Islet of Langerhans (tissue), 1 donor: ENCODE data around the gene MUC6.

Source experiments
- FAIRE-seq: peaks from one replicate; lab custom pipeline; 2011; peaks lifted over from hg19 to GRCh38; lab: Jason Lieb, UNC

Gene MUC6

DNA sequence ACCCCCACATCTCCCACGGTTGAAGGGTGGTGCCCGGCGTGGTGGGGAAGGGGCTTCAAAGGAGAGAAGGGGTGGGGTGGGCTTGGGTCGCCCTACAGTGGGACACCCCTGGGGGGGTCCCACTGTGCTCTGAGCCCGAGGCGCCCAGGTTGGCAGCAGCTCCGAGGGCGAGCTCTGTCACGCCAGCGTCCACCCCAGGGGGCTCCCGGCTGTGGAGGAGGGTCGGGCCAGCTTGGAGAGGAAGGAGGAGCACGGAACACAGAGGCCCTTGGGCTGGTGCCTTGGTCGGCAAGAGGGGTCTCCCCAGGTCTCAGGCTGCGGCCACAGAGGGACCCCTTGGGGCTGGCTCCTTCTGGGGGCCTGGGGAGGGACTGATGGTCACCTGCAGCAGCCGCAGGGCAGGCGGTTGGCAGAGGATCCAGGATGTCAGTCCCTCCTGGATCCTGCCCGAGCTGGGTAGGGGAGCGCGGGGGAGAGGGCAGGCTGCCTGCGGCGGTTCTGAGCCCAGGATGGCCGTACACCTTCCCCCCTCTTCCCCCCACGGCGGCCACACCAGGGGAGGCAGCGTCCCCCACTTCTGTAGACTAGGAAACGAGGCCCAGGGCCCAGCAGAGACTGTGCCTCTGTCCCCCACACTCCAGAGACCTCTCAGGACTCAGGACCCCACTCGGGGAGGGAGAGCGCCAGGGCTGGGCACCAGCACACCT is 788 bp downstream of the MUC6 start:
- no peak for FAIRE-seq

DNA sequence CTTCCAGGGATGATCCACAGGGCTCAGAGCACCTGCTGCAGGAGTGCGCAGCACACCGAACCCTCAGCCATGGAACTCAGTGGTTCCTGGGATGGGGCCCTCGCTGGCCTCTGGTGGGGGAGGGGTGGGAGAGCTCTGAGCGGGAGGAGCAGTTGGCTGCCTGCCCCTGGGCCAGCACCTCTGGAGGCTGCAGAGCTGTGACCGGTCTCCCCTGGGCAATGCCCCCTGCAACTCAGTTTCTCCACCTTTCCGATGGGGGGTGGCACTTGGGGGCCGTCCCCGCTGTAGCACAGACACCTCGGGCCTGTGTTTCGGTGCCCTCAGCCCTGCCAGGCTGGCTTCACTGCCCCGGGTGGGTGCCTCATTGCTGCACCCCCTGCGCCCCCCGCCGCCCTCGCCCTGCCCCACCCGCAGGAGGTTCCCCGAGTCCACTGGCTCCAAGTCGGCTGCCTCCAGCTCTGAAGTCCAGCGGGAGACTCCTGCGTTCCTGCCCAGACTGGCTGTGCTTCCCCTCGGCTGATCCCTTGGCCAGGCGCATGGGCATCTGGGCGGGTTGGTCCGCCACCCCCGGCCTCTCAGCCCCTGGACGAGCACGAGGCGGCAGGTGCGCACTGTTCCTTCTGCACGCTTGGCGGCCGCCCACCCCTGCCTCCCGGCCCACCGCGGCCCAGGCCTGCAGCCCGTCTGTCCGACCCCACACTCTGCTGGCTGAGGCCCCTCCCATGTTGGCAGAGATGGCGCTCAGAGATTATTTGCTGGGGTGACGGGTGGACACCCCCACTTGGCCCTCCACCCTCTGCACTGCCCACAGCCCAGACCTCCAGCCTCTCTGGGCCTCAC is 1.8 kb downstream of the MUC6 start:
- no peak for FAIRE-seq

DNA sequence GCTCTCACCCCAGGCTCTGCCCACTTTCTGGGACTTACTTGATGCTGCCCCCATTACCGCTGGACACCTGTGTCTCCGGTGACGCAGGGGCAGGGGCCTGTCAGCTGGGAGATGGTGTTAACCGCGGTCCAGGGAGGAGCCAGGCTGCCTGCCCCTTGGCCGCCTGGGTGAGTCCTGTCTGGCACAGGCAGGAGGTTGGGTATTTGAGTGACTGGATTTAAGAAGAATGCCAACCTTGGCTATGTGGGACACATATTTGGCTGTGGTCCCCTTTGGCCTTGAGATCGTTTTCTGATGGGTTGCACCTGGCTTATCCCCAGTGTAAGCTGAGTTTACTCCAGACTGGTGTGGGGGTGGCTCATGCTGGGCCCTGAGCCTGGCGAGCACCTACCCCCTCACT is 2.5 kb downstream of the MUC6 start:
- no peak for FAIRE-seq

DNA sequence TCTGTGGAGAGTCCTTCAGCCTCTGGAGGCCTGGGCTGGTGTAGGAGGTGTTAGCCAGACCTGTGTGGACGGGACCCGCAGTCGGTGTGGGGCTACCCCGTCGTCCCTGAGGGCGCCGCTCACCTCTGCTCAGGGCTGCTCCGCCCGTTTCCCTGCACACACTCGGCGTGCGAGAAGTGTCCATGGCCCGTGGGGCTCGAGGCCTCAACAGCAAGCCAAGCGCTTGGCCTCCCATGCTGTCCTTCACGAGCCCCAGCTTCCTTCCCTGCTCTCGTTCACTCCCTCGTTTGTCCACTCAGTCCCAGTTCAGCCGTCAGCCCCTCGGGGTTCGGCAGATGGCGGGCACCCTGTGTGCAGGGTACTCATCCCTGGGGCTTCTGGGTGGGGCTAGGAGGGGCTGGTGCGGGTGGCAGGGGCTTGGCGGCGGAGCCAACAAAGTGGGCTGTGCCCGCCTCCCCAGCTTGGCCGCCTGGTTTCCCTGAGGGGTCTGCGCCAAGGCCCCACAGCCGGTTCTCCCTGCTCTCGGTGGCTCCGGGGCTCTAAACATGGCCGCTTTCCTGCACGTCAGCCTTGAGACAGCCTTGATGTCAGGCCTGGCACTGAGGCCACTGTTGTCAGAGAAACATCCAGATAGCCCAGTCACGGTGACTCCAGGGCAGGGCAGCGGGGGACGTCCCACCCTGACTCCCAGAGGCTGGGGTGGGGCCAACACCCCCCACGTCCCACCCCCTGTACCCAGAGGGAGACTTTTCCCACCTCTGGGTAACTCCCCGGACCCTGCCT is 3.3 kb downstream of the MUC6 start:
- no peak for FAIRE-seq

DNA sequence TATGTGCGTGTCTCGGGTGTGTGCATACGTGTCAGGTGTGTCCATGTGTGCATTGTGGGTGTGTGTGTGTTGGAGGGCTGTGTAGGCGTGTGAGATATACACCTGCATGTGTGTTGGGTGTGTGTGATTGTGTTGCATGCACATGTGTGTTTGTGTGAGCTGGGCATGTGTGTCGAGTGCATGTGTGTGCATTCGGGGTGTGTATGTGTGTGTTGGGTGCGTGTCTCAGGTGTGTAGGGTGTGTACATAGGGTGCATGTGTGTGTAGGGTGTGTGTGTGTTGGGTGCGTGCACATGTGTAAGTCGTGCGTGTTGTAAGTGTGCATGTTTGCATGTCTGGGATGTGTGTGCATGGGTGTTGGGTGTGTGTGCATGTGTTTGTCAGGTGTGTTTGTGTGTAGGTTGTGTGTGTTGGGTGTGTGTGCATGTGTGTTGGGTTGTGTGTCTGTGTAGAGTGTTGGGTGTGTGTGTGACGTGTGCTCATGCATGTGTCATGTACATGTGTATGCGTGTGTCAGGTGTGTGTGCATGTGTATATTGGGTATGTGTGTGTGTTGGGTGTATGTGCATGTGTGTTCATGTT is 4.1 kb downstream of the MUC6 start:
- FAIRE-seq, result no peak

DNA sequence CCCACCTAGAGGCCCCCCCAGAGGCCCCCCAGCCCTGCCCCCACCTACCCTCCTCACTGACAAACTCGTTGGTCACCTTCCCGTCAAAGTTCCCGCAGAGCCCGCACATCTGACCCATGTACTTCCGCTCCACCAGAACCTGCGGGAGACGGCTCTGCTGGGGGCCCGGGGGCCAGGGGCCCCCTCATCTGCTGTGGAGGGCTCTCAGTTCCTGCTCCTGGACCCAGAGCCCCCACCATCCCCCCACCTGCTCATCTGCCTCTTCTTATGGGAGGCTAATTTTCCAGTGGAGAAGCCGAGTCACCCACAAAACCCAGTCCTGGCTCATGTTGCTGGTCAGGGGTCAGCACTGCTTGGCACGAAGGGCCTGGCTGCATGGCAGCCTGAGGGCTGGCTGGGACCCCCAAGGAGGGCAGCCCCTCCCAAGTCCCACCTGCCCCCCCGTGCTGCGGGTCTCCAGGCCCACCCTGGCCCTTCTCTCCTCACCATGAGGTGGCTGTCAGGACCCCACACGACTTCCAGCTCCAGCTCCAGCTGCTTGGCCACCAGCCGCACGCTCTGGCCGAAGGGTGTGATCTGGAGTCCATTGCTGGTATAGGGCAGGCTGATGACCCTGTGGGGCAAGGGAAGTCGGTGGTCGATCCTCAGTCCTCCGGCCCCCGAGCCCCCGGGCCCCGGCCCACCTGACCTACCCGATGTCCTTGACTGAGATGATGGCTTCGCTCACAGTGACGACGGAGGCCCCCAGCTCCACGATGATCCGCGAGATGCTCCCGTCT is 5.2 kb downstream of the MUC6 start:
- FAIRE-seq, result no peak

DNA sequence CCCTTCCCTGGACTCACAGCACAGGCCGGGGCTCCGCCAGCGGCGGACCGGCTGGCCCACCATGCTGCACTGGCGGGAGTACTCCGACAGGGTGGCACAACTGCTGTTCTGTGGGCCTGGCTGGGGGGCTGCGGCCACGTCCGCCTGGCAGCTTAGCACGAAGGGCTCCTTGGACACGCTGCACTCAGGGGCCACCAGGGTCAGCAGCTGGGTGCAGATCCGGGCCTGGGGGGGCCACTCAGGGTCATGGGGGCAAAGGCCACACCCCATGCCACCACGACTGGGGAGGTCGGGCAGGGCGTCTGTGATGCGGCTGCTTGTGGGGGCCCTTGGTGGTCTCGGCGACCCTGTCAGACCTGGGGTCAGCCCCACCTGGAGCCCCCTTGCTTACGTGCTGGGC is 6.0 kb downstream of the MUC6 start:
- no peak for FAIRE-seq

DNA sequence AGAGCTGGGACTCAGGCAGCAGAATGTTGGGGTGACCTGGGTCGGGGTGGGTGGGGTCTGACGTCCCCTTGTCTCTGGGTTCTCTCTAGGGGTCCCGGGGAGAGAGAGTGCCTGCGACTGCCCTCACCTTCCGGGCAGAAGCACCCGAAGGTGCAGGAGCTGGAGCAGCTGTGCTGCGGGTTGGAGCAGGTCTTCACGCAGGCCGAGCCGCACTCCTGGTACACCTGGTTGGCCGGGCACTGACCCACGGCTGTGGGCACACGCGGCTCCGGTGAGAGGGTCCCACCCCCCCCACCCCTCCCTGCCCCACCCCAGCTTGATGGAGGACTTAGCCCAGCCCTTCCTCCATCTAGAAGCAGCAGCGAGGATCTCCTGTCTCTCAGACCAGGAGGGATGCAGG is 6.4 kb downstream of the MUC6 start:
- no peak for FAIRE-seq

DNA sequence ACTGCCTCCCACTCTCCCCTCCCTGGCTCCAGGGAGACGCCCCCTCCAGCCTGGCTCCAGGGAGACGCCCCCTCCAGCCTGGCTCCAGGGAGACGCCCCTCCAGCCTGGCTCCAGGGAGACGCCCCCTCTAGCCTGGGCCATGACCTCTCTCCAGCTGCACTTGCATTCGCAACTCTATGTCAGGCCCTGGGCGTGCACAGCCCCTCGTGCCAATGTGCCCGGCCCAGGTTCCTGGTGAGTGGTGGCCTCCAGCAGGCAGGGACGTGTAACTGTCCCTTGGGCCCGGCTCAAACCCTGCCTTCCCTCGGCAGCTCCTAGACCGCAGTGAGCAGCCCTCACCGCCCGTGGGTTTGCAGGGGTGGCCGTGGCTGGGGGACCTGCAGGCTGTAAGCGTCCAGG is 6.9 kb downstream of the MUC6 start:
- no peak for FAIRE-seq

DNA sequence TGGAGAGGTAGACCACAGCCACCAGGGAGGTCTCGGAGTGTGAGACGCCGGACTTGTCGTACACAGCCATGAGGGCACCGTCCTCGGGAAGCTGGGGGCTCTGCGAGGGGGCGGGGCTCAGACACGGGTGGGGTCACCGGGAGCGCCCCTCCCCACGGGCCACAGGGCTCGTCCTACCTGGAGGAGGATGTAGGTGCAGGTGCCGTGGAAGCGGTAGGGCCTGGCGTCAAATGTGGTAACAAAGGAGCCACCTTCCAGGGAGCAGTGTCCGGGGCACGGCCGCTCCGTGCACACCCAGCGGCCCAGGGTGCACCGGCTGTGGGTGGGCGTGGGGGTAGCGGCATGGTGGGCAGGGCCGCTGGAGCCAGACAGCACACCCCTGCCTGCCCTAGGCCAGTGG is 7.5 kb downstream of the MUC6 start:
- FAIRE-seq, result no peak

DNA sequence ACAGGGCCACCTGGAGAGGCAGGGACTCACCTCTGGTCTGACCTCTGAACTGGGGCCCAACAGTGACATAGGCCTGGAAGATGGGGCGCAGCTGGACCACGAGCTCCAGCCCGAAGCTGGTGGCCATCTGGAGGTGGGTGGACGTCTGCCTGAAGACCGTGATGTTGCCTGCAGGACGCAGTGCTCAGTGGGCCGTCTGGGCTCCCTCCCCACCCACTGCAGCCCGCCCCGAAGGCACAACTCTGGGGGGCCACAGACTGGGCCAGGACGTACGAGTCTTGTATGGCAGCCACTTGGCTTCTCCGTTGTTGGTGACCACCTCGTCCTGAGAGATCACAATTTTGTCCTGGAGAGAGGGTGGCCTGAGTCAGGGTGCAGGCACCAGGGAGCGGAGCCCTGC is 7.9 kb downstream of the MUC6 start:
- no peak for FAIRE-seq

DNA sequence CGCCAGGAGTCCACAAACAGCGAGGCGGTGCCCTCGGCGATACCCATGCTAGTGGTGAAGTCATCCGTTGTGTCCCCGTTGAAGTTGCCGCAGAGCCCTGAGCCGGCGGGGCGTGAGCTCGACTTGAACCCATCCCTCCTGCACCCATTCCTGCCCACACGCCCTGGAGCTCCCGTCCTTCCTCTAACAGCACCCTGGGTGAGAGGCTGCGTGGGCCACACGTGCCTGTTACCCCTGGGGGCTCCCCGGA is 8.3 kb downstream of the MUC6 start:
- no peak for FAIRE-seq

DNA sequence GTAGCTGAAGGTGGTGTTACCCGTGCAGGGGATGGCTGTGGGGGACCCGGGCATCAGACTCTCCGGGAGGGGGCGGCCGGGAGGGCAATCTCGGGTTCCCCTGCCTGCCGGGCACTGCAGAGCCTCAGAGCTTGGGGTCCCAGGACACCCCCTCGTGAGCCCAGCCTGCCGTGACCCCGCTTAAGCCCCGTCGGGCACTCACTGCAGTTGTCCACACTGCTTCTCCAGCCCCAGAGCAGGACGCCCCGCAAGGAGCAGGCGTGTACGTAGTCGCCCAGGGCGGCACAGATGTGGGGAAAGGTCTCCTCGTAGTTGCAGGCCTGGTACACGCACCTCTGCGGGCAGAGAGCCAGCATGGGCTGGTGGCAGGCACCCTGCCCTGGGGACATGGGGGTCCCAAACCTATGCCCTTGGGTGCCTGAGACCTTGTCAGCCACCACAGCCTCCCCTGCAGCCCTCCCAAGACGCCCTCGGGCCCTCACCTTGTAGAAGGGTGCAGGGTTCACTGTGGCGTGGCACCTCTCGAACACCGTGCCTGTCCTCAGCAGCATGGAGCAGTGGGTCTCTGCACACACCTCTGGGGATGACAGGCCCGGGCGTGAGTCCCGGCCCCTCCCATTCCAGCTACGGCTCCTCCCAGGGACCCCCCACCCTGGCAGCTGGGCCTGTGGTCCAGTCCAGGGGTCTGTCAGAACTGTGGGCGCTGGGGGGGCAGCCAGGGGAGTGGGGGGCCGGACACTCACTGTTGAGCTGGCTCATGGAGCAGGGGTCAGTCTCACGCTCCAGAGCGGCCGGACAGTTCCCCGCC is 8.8 kb downstream of the MUC6 start:
- FAIRE-seq, result no peak

DNA sequence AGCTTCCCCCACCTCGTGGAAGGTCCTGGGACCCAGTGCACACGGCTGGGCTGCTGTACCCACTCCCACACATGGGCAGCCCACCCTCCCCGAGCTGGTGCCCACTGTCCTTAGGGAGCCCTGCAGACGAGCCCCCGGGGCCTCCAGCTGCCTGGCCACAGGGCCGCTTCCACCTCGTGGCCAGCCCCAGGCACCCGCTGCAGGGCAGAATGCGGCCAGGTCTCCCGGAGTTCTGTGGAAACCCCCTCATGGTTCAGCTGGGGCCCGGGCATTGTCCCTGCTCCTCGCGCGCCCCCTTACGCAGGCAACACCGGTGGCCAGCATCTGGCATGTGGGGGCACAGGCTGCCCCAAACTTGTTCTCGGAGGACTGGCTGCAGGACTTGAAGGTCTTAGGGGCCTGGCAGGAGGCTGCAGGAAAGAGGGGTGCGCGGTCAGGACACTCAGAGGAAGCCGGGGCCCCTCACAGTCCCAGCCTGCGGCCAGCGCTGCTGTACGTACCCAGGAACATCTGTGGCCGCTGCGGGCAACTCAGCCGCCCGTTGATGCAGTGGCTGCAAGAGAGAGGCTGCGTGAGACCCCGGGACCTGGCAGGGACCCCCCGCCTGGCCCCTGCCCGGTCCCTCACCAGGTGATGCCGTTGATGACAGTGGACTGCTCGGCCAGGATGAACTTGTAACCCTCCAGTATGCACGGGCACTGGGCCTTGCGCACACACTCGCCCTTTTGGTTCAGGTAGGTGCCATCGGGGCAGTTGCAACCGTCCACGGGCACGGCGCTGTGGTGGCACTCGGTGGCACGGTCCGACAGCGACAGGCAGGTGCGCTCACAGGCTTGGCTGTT is 9.7 kb downstream of the MUC6 start:
- FAIRE-seq, result no peak

DNA sequence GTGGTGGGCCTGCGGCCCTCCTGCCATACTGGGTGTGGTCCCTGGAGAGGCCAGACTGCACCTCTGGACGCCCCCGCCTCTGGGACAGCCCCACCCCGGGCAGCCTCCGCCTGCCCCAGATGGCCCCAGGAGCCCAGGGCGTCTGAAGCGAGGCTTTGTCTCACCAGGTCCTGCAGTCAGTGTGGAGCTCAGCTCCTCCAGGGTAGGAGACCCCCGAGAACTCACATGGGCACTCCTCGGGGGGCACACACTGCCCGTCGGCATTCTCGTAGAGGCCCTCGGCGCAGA is 10.4 kb downstream of the MUC6 start:
- FAIRE-seq, result no peak

DNA sequence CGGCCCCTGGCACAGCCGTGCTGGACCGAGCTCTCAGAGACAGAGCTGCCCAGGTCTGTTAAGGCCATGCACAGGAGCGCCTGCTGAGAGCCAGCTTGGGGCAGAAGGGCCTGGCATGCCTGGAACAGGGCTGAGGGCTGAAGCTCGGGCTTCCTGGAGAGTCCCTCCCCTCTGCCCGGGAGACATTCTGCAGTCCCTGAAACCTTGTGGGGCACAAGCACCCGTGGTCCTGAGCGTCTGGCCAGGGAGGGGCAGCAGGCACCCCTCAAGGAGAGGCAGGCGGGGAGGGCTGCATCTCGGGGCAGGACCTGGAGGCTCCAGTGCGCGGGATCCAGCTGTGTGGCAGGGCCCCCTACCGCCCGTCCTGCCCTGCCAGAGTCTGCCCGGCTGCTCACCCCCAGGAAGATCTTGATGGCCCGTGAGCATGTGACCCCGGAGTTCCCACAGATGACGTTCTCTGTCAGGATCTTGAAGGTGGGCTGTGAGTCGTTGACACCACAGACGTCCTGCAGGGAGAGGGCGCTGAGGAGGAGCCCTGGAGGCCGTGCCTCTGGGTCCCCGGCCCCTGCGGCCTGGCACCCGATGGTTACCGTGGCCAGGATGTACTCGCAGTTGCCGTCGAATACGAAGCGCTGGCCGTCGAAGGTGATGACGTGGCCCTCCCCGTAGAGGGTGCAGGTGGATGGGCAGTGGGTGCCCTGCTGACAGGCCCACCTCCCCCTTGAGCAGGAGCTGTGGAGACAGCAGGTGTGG is 10.9 kb downstream of the MUC6 start:
- FAIRE-seq, result no peak

DNA sequence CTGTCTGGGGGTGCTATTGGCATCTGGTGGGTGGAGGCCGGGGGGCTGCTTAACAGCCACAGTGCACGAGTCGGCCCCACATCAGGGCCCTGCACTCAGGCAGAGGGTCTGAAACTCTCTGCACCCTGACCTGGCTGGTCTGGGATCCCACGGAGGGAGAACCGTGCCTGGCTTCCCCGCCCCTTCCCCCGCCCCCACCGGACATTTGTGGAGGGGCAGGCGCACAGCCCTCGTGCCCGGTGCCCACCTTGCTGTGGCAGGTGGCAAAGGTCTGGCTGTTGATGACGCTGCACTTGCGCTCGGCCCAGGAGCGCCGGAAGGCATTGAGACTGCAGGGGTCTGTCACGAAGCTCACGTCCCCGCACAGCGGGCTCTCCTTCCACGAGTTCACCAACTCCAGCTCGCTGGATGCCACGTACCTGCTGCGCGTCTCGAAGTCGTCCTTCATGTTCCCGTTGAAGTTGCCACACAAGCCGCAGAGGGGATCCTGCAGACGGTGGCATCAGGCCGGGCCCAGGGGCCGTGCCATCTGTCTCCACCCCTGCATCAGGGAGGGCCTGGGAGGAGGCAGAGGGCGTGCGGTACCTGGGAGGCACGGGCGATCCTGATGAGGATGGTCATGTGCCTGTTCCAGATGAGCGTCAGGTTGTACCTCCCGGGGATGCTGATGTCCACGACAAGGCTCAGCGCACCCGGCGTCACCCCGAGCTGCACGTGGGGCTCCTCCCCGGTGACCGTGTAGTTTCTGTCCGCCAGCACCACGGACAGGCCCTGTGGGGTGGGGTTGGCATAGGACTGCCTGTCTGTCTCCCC is 11.7 kb downstream of the MUC6 start:
- FAIRE-seq, result no peak

DNA sequence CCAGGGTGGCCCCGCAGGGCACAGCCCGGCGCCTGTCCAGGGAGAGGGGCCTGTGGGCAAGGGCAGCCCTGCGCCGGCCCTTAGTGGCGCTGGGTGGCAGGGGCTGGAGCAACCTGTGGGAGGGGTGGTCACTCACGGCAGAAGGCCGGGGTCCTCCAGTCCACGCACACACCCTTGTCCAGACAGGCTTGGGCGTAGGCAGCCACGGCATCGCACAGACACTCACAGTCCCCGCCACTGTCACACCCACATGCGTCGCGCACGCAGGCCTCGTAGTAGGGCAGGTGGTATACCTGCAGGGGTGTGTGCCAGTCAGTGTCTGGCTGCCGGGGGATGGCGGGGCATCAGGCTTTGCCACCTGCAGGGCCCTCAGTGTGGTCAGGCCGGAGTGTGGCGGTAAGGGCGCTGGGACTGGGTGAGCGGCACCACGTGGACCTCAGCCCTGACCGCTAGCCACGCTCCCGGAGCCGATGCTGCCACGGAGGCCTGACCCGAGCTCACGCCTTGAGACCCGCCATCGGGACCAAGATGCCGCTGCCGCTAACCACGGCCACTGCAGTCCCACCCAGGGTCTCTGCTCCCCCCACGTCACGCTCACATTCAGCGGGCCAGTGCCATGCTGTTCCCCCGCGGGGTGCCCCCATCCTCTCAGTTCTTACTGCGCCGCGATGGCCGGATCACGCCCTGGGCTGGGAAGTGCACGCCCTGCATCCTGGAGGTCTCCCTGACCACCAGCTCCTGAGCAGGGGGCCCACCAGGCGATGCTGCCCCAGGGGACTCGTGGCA is 12.5 kb downstream of the MUC6 start:
- FAIRE-seq, result no peak
